WTC11 (cell line): Measurements from ENCODE around the gene ZFYVE19. TPM values are rescaled to one million over a fixed set of nuclear protein-coding genes. Genes with fewer than 3 reads are reported as not detected.

Source experiments
- ATAC-seq: fragments of 200-7000 bp; cut with Tn5 transposase; 2 replicates; pipeline ENCODE4 v1.10.0; 2021; ENCODE audit warnings: mild to moderate bottlenecking, moderate library complexity
- CTCF ChIA-PET: fragments of 300-600 bp; sonication (Branson Sonifier 250); formaldehyde crosslinking; loops from one replicate; lab custom pipeline; 2021; ENCODE audit warnings: antibody characterized with exemption; lab: Charles Lee
- POLR2A ChIA-PET: fragments of 350-600 bp; sonication (Branson Sonifier 250); formaldehyde crosslinking; loops from one replicate; lab custom pipeline; 2021; ENCODE audit warnings: antibody characterized with exemption; lab: Charles Lee
- DNase-seq: peaks from one replicate; pipeline ENCODE4 v3.0.0; 2021; ENCODE audit warnings: low spot score
- H3K27ac Mint-ChIP-seq: 2 replicates; pipeline ENCODE4 v1.8.0; 2021; ENCODE audit warnings: mixed read lengths
- H3K27me3 Mint-ChIP-seq: 2 replicates; pipeline ENCODE4 v1.8.0; 2021; ENCODE audit warnings: low read depth, mild to moderate bottlenecking, moderate library complexity, mixed read lengths
- H3K36me3 Mint-ChIP-seq: 2 replicates; pipeline ENCODE4 v1.8.0; 2021; ENCODE audit warnings: mixed read lengths
- H3K4me1 Mint-ChIP-seq: 2 replicates; pipeline ENCODE4 v1.8.0; 2022; ENCODE audit warnings: mixed read lengths
- H3K4me3 Mint-ChIP-seq: 2 replicates; pipeline ENCODE4 v1.8.0; 2021; ENCODE audit warnings: mild to moderate bottlenecking, moderate library complexity, mixed read lengths
- H3K9me3 Mint-ChIP-seq: 2 replicates; pipeline ENCODE4 v1.8.0; 2021; ENCODE audit warnings: mixed read lengths
- CBFB ChIP-seq: sonication (generic); formaldehyde crosslinking; IDR thresholded peaks from 2 replicates; pipeline ENCODE4 v1.8.1; 2022; ENCODE audit warnings: mild to moderate bottlenecking, low read depth, missing genetic modification reagents
- ELF4 ChIP-seq: sonication (generic); formaldehyde crosslinking; IDR thresholded peaks from 2 replicates; pipeline ENCODE4 v1.8.1; 2022; ENCODE audit warnings: low read depth, mild to moderate bottlenecking, moderate library complexity, missing genetic modification reagents
- FOXP1 ChIP-seq: sonication (generic); formaldehyde crosslinking; IDR thresholded peaks from 2 replicates; pipeline ENCODE4 v1.8.0; 2022; ENCODE audit warnings: missing genetic modification reagents, mild to moderate bottlenecking, moderate library complexity, borderline replicate concordance
- GABPB1 ChIP-seq: sonication (generic); formaldehyde crosslinking; IDR thresholded peaks from 2 replicates; pipeline ENCODE4 v1.8.1; 2023; ENCODE audit warnings: mild to moderate bottlenecking, missing genetic modification reagents
- GTF2I ChIP-seq: fragments of 250-450 bp; sonication (Bioruptor Pico); conservative IDR thresholded peaks from 2 replicates; pipeline ENCODE4 v1.4.0; 2021; ENCODE audit warnings: mild to moderate bottlenecking
- HMGXB4 ChIP-seq: sonication (generic); formaldehyde crosslinking; IDR thresholded peaks from 2 replicates; pipeline ENCODE4 v1.8.1; 2023; ENCODE audit warnings: mild to moderate bottlenecking, moderate library complexity, missing genetic modification reagents
- IRF2 ChIP-seq: sonication (generic); formaldehyde crosslinking; IDR thresholded peaks from 2 replicates; pipeline ENCODE4 v1.8.0; 2022; ENCODE audit warnings: low read depth, missing genetic modification reagents, borderline replicate concordance
- JUN ChIP-seq: sonication (generic); formaldehyde crosslinking; IDR thresholded peaks from 2 replicates; pipeline ENCODE4 v1.8.0; 2023; ENCODE audit warnings: mild to moderate bottlenecking, missing genetic modification reagents
- NFYB ChIP-seq: sonication (generic); formaldehyde crosslinking; conservative IDR thresholded peaks from 2 replicates; pipeline ENCODE4 v1.8.0; 2022; ENCODE audit warnings: low read depth, missing genetic modification reagents
- NR1H2 ChIP-seq: sonication (generic); formaldehyde crosslinking; IDR thresholded peaks from 2 replicates; pipeline ENCODE4 v1.9.0; 2021; ENCODE audit warnings: mild to moderate bottlenecking, moderate library complexity, missing genetic modification reagents
- OVOL2 ChIP-seq: fragments of 250-450 bp; sonication (Bioruptor Pico); IDR thresholded peaks from 2 replicates; pipeline ENCODE4 v1.9.0; 2021; ENCODE audit warnings: mild to moderate bottlenecking, borderline replicate concordance
- RELA ChIP-seq: sonication (generic); formaldehyde crosslinking; IDR thresholded peaks from 2 replicates; pipeline ENCODE4 v1.8.1; 2022; ENCODE audit warnings: missing genetic modification reagents, mild to moderate bottlenecking, borderline replicate concordance
- RORB ChIP-seq: fragments of 250-450 bp; sonication (Bioruptor Pico); IDR thresholded peaks from 2 replicates; pipeline ENCODE4 v1.9.0; 2021; ENCODE audit warnings: mild to moderate bottlenecking
- SMAD4 ChIP-seq: sonication (generic); formaldehyde crosslinking; IDR thresholded peaks from 2 replicates; pipeline ENCODE4 v1.8.0; 2022; ENCODE audit warnings: mild to moderate bottlenecking, missing genetic modification reagents
- SOX15 ChIP-seq: fragments of 250-450 bp; sonication (Bioruptor Pico); IDR thresholded peaks from 2 replicates; pipeline ENCODE4 v1.9.0; 2021; ENCODE audit warnings: mild to moderate bottlenecking
- SP1 ChIP-seq: sonication (generic); formaldehyde crosslinking; conservative IDR thresholded peaks from 2 replicates; pipeline ENCODE4 v1.8.1; 2022; ENCODE audit warnings: missing genetic modification reagents
- ZNF121 ChIP-seq: sonication (generic); formaldehyde crosslinking; IDR thresholded peaks from 2 replicates; pipeline ENCODE4 v1.8.0; 2023; ENCODE audit warnings: missing genetic modification reagents
- ZNF138 ChIP-seq: sonication (generic); formaldehyde crosslinking; conservative IDR thresholded peaks from 2 replicates; pipeline ENCODE4 v1.8.1; 2022; ENCODE audit warnings: mild to moderate bottlenecking, moderate library complexity, missing genetic modification reagents
- ZNF232 ChIP-seq: sonication (generic); formaldehyde crosslinking; IDR thresholded peaks from 2 replicates; pipeline ENCODE4 v1.8.0; 2022; ENCODE audit warnings: mild to moderate bottlenecking, missing genetic modification reagents
- ZNF423 ChIP-seq: fragments of 250-450 bp; sonication (Bioruptor Pico); IDR thresholded peaks from 2 replicates; pipeline ENCODE4 v2.1.2; 2022; ENCODE audit warnings: mild to moderate bottlenecking, moderate library complexity
- total RNA-seq: library from RNA; stranded (reverse); gene quantifications from 3 replicates; pipeline ENCODE4 v1.2.3, GENCODE V29; 2021
- TF ChIP-seq, protein P1 (sequence below): sonication (generic); formaldehyde crosslinking; IDR thresholded peaks from 2 replicates; pipeline ENCODE4 v1.8.1; 2023; ENCODE audit warnings: mild to moderate bottlenecking, missing genetic modification reagents
- TF ChIP-seq, protein P2 (sequence below): sonication (generic); formaldehyde crosslinking; IDR thresholded peaks from 2 replicates; pipeline ENCODE4 v1.8.1; 2022; ENCODE audit warnings: low read depth, missing genetic modification reagents, borderline replicate concordance
- TF ChIP-seq, protein P3 (sequence below): fragments of 250-450 bp; sonication (Bioruptor Pico); conservative IDR thresholded peaks from 2 replicates; pipeline ENCODE4 v1.9.0; 2021; ENCODE audit warnings: mild to moderate bottlenecking
- TF ChIP-seq, protein P4 (sequence below): sonication (generic); formaldehyde crosslinking; IDR thresholded peaks from 2 replicates; pipeline ENCODE4 v1.8.0; 2022; ENCODE audit warnings: mild to moderate bottlenecking, missing genetic modification reagents

ZFYVE19 gene
- total RNA-seq, 1 experiment from 2014 or later, result 18.9 TPM

DNA sequence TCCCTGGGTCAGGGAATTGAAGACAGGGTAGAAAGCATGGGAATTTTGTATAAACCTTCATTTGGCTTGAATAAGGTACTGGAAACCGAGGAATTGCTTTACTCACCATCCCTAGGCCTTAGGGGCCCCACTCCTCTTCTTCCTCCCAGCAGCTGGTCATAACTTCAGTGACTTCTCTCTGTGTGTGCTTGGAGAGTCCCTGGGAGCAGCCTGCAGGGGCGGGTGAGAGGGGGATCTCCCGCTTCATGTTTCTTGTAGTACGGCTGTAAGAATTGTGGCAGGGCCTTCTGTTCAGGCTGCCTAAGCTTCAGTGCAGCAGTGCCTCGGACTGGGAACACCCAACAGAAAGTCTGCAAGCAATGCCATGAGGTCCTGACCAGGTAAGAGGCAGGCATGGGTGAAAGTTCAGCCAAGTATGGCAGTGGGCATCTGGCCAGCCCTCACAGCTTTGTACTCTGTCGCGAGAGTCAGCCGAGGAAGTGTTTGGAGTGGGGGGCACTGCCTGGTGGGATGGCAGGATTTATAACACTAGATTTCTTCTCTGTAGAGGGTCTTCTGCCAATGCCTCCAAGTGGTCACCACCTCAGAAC, 2.1 kb downstream of the ZFYVE19 start (continued):
- TF ChIP-seq ELF4 (no peak), SP1 (CRISPR knock-in tag) (no peak), ZNF138 (CRISPR knock-in tag) (no peak)

DNA sequence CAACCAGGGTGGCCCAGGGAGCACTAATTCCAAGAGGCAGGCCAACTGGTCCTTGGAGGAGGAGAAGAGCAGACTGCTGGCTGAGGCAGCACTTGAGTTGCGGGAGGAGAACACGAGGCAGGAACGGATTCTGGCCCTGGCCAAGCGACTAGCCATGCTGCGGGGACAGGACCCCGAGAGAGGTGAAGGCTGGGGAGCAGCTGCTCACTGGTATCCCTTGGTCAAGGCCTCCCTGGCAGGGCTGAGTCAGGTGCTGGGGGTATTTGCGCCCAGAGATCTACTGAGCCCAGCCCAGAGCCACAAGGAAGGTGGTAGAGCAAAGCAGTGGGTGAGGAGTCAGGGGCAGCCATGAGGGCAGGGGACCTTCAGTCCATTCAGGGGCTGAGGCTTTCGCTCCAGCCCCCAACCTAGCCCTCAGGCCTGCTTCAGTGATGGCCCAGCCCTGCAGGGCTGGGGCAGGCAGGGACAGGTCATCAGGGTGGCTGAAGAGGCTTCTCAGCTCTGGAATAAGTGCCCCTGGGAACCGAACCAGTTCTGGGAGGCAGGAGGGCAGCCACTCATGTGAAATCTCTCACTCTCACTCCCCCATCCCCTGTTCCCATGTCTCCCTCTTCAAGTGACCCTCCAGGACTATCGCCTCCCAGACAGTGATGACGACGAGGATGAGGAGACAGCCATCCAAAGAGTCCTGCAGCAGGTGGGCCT, 6.0 kb downstream of the ZFYVE19 start:
- Mint-ChIP-seq H3K4me1 (peaks cover 12% of the 10 kb centered on the region), H3K27ac (peak overlapping the region; percentile 60; the same call in 1 of the 2 replicates), H3K9me3 (no peaks in the 10 kb centered on the region), H3K27me3 (no peaks in the 10 kb centered on the region; the same call in 1 of the 2 replicates), H3K4me3 (no peak overlapping the region), H3K36me3 (no peaks in the 10 kb centered on the region; the same call in none of the 2 replicates)
- TF ChIP-seq IRF2 (no peak), ZNF138 (CRISPR knock-in tag) (no peak), ZNF121 (CRISPR knock-in tag) (no peak), HMGXB4 (no peak), OVOL2 (CRISPR knock-in tag) (no peak), ZNF423 (CRISPR knock-in tag) (no peak), ZNF232 (CRISPR knock-in tag) (no peak), FOXP1 (CRISPR knock-in tag) (no peak), NFYB (CRISPR knock-in tag) (no peak), RELA (CRISPR knock-in tag) (no peak), SMAD4 (CRISPR knock-in tag) (no peak)
- TF ChIP-seq, protein P1, sequence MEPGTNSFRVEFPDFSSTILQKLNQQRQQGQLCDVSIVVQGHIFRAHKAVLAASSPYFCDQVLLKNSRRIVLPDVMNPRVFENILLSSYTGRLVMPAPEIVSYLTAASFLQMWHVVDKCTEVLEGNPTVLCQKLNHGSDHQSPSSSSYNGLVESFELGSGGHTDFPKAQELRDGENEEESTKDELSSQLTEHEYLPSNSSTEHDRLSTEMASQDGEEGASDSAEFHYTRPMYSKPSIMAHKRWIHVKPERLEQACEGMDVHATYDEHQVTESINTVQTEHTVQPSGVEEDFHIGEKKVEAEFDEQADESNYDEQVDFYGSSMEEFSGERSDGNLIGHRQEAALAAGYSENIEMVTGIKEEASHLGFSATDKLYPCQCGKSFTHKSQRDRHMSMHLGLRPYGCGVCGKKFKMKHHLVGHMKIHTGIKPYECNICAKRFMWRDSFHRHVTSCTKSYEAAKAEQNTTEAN (CRISPR knock-in tag), result no peak
- ATAC-seq, result no peak
- CTCF ChIA-PET, result no interaction called here
- POLR2A ChIA-PET, result interaction anchor here (1.2 kb wide), 1 partner anchor 61 kb away, joined by 3 read pairs; no protein-coding TSS in a partner anchor
- no peak for DNase-seq

DNA sequence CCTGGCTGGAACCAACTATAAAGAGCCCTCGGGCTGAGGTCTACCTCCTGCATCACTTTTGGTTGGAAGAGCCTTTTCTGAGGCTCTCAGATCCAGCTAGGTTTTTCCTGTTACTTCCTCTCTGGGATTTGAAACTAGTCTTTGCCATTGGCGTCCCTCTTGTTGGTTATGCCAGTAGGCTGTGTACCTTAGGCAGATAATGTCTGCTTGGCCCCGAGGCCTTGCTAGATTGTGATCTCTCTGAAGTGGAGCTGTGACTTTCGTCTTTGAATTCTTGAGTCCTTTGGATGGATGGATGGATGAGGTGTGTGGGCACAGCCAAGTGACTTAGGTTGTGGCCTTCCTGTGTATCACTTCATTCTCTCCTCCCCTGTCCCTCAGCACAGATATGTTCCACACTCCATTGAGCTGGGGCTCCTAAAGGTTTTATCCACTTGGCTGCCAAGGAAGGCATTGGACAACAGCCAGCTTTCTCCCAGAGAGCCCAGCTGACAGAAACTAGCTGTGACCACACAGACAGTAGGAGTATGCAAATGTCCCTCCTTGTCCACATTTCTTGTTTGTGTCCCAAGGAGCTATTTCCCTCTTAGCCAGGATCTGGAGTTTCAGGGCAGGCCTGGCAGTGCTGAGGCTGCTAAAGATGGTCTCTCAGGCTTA, 8.3 kb downstream of the ZFYVE19 start:
- Mint-ChIP-seq H3K36me3 (no peaks in the 10 kb centered on the region; the same call in 1 of the 2 replicates), H3K4me3 (no peak overlapping the region), H3K27me3 (no peaks in the 10 kb centered on the region; the same call in 1 of the 2 replicates), H3K9me3 (no peaks in the 10 kb centered on the region), H3K4me1 (no peaks in the 10 kb centered on the region), H3K27ac (peak overlapping the region; percentile 11; the same call in 1 of the 2 replicates)
- ChIA-PET CTCF (interaction anchor here (0.6 to 1.7 kb wide), 4 partner anchors 30 to 126 kb away, joined by 3 to 8 read pairs (median 4); no protein-coding TSS in a partner anchor), POLR2A (interaction anchor here (0.5 kb wide), 1 partner anchor 8 kb away, joined by 3 read pairs; no protein-coding TSS in a partner anchor)
- DNase-seq (no peak), ATAC-seq (no peak)
- TF ChIP-seq, protein P2, sequence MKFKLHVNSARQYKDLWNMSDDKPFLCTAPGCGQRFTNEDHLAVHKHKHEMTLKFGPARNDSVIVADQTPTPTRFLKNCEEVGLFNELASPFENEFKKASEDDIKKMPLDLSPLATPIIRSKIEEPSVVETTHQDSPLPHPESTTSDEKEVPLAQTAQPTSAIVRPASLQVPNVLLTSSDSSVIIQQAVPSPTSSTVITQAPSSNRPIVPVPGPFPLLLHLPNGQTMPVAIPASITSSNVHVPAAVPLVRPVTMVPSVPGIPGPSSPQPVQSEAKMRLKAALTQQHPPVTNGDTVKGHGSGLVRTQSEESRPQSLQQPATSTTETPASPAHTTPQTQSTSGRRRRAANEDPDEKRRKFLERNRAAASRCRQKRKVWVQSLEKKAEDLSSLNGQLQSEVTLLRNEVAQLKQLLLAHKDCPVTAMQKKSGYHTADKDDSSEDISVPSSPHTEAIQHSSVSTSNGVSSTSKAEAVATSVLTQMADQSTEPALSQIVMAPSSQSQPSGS (CRISPR knock-in tag), result no peak
- TF ChIP-seq SMAD4 (CRISPR knock-in tag) (no peak), NR1H2 (no peak), GTF2I (CRISPR knock-in tag) (no peak), CBFB (no peak), JUN (no peak), GABPB1 (CRISPR knock-in tag) (no peak), SOX15 (CRISPR knock-in tag) (no peak), RORB (CRISPR knock-in tag) (no peak)
- TF ChIP-seq, protein P3, sequence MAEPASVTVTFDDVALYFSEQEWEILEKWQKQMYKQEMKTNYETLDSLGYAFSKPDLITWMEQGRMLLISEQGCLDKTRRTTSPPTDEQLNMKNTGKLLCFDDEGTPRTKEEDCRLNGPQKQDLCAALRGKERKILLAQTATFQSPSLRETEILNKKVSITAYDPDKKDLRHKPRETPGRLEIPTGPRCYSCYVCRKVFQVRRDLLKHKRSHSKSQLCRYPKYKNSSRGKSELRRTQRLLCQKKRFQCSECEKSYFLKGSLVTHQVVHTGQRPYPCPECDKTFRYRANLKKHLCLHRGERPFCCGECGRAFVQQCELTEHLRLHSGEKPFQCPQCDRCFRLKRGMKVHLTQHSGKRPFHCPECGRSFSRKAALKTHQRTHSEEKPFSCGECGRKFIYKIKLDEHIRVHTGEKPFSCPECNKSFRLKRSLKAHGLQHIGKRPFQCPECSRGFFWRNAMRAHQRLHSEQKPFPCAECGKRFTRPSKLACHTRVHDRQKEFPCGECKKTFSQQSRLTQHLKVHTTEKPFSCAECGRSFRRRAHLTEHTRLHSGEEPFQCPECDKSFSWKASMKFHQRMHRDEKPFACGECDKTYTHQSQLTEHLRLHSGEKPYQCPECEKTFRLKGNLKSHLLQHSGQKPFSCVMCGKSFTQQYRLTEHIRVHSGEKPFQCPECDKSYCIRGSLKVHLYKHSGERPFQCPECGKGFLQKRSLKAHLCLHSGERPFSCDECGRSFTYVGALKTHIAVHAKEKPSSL (CRISPR knock-in tag), result no peak
- TF ChIP-seq, protein P4, sequence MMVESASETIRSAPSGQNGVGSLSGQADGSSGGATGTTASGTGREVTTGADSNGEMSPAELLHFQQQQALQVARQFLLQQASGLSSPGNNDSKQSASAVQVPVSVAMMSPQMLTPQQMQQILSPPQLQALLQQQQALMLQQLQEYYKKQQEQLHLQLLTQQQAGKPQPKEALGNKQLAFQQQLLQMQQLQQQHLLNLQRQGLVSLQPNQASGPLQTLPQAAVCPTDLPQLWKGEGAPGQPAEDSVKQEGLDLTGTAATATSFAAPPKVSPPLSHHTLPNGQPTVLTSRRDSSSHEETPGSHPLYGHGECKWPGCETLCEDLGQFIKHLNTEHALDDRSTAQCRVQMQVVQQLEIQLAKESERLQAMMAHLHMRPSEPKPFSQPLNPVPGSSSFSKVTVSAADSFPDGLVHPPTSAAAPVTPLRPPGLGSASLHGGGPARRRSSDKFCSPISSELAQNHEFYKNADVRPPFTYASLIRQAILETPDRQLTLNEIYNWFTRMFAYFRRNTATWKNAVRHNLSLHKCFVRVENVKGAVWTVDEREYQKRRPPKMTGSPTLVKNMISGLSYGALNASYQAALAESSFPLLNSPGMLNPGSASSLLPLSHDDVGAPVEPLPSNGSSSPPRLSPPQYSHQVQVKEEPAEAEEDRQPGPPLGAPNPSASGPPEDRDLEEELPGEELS (CRISPR knock-in tag), result no peak
